ENCODE measurements around the gene SRRM2. TPM values are rescaled to one million over a fixed set of nuclear protein-coding genes. Genes with fewer than 3 reads are reported as not detected.

Gene SRRM2
- total and polyA plus RNA-seq, 9 of the 15 experiments (the other 6 are each of a cell fraction or from before 2014, with no cell fraction given) = 26.7 to 563 (median 81.1) TPM

DNA sequence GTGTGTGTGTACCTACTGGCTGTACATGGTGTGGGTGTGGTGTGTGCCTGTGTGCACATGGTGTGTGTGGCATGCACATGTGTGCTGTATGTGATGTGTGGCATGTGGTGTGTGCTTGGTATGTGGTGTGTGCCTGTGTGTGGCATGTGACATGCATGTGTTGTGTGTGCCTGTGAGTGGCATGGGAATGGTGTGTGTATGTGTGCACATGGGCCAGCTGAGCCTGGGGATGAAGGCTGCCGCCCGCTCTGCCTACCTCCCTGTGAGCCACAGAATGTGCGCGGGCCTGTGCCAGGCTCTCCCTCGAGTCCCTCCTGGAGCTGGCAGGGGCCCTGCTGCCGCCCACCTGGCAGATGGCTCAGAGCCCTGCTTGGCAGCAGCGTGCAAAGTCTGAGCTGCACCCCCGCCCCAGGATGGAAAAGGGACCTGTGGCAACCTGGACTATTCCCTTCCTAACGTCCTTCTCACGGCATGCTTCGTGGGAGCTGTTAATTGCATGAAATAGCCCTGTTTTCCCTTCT, 41.7 kb upstream of the SRRM2 start:
- Histone ChIP-seq H2AFZ (ENCODE audit: low read depth, low read length) (no peak overlapping the region), H3K27me3 (ENCODE audit: control insufficient read depth in 2 of 2, insufficient read depth in 2 of 2, low read length in 2 of 2) (peaks cover 19 to 35% of the 10 kb centered on the region in 2 experiments; a peak in 4 of 5 replicates), H3K36me3 (ENCODE audit: control insufficient read depth, insufficient read depth, low read length) (peaks cover 22% of the 10 kb centered on the region; the same call in 1 of the 3 replicates), H3K27ac (ENCODE audit: extremely low read depth, low read depth, low read length) (no peak overlapping the region), H4K20me1 (replicated peaks; ENCODE audit: control insufficient read depth, insufficient read depth, low read length) (peaks cover under 1% of the 10 kb centered on the region; the same call in 1 of the 2 replicates), H3K4me1 (replicated peaks in 1 of 2; ENCODE audit: control insufficient read depth in 2 of 2, insufficient read depth in 2 of 2, low read length in 2 of 2) (peaks cover 0 to 49% of the 10 kb centered on the region in 2 experiments; a peak in 2 of 5 replicates), H3K4me2 (ENCODE audit: insufficient read depth, low read length) (no peak overlapping the region), H3K9me3 (replicated peaks; ENCODE audit: control insufficient read depth, insufficient read depth, low read depth, low read length) (no peaks in the 10 kb centered on the region), H3K79me2 (ENCODE audit: control insufficient read depth, insufficient read depth, low read length) (no peaks in the 10 kb centered on the region), H3K9me1 (ENCODE audit: control insufficient read depth, insufficient read depth, low read length) (no peaks in the 10 kb centered on the region), H3K4me3 (no peak overlapping the region), H3K9ac (ENCODE audit: insufficient read depth in 1 of 2, low read depth in 2 of 2, low read length in 2 of 2) (no peak overlapping the region)
- peak in 1 of 2 experiments; percentile 58; a peak in 1 of 4 replicates for TF ChIP-seq KDM1A (IDR thresholded peaks at IDR 0.05)
- 0 out of 2 replicates have a peak, but pooled peaks have one; percentile 2 for TF ChIP-seq POLR2G (IDR thresholded peaks at IDR 0.05; ENCODE audit: low read depth, low read length)
- peak; percentile 63 for TF ChIP-seq SUPT5H (IDR thresholded peaks at IDR 0.05)
- TF ChIP-seq ZNF212 (CRISPR knock-in tag; IDR thresholded peaks at IDR 0.05) = no peak
- peak; percentile 41; the same call in 1 of the 2 replicates for TF ChIP-seq STAT5A (IDR thresholded peaks at IDR 0.05; ENCODE audit: borderline replicate concordance, low read length)
- TF ChIP-seq POLR2A (conservative IDR thresholded peaks at IDR 0.05) = peak; percentile 51; the same call in 1 of the 2 replicates
- TF ChIP-seq RFX5 (IDR thresholded peaks at IDR 0.05; ENCODE audit: low read depth, low read length) = no peak
- 0 out of 2 replicates have a peak, but pooled peaks have one; percentile 43 for TF ChIP-seq TARDBP (IDR thresholded peaks at IDR 0.05)
- TF ChIP-seq TFAM (CRISPR knock-in tag; conservative IDR thresholded peaks at IDR 0.05) = no peak
- TF ChIP-seq POLR2B (IDR thresholded peaks at IDR 0.05; ENCODE audit: low read depth, partially characterized antibody) = peak; percentile 34
- no peak for FAIRE-seq
- no TSS peak for BruUV-seq (replicated peaks)
- ChIA-PET CTCF (ENCODE audit: low intra/inter-chr PET ratio) (no interaction called here), POLR2A (interaction anchor here (0.6 kb wide), 1 partner anchor 240 kb away, joined by 3 read pairs; no protein-coding TSS in a partner anchor)
- intact Hi-C loops (cut with micrococcal nuclease) = no loop called here
- no peak for DNase-seq (ENCODE audit: extremely low read depth in 1 of 4, low spot score in 3 of 4)
- in situ Hi-C loops (cut with MboI) = no loop called here
- no peak for ATAC-seq
- WGBS (ENCODE audit: insufficient coverage, low coverage, missing lambda C conversion rate) = 67% methylated on average over 11 of the region's 11 CpGs
